Gastrocnemius medialis (tissue), 4 donors: ENCODE results near the gene MARVELD1.
"Not testable (repeated sequence)": the region's sequence is repeated elsewhere in the genome, so short reads cannot be mapped to it uniquely, and the experiment has no call there.

ENCODE experiments used
- CTCF ChIP-seq, 5 experiments: fragments of 450-650 bp in 3 of 5; fragments of 200-600 bp in 2 of 5; sonication (generic) in 2 of 5; IDR thresholded peaks in 4 of 5; conservative IDR thresholded peaks in 1 of 5; 1 replicate in 4 of 5; 2 replicates in 1 of 5; pipeline ENCODE4 v1.5.1; 2016 to 2019; ENCODE audit warnings: antibody characterized with exemption in 5 of 5, mild to moderate bottlenecking in 3 of 5, moderate library complexity in 3 of 5
- POLR2A ChIP-seq, 2 donors: fragments of 450-650 bp; IDR thresholded peaks; one replicate each; pipeline ENCODE4 v1.6.1; 2017; ENCODE audit warnings: antibody characterized with exemption in 2 of 2, mild to moderate bottlenecking in 2 of 2, moderate library complexity in 2 of 2

- TF ChIP-seq CTCF (IDR thresholded peaks at IDR 0.05 in 4 of 5, conservative IDR thresholded peaks at IDR 0.05 in 1 of 5); POLR2A (IDR thresholded peaks at IDR 0.05): not testable (repeated sequence)
Measured at GRCh38 chr10:97698072-97698655, 15.4 kb upstream of the MARVELD1 start.
